Activated CD8-positive, alpha-beta memory T cell treated with anti-CD3 and anti-CD28 coated beads, Interleukin-2, amount 50 U/mL, for 24 hours (primary cell): ENCODE data around the gene CRTC3.
"Not testable (repeated sequence)": the region's sequence is repeated elsewhere in the genome, so short reads cannot be mapped to it uniquely, and the experiment has no call there.

Experiments used
- DNase-seq: peaks from one replicate; pipeline ENCODE4 v3.0.0-alpha.2; 2020; ENCODE audit errors: extremely low read depth

CRTC3 gene

DNA sequence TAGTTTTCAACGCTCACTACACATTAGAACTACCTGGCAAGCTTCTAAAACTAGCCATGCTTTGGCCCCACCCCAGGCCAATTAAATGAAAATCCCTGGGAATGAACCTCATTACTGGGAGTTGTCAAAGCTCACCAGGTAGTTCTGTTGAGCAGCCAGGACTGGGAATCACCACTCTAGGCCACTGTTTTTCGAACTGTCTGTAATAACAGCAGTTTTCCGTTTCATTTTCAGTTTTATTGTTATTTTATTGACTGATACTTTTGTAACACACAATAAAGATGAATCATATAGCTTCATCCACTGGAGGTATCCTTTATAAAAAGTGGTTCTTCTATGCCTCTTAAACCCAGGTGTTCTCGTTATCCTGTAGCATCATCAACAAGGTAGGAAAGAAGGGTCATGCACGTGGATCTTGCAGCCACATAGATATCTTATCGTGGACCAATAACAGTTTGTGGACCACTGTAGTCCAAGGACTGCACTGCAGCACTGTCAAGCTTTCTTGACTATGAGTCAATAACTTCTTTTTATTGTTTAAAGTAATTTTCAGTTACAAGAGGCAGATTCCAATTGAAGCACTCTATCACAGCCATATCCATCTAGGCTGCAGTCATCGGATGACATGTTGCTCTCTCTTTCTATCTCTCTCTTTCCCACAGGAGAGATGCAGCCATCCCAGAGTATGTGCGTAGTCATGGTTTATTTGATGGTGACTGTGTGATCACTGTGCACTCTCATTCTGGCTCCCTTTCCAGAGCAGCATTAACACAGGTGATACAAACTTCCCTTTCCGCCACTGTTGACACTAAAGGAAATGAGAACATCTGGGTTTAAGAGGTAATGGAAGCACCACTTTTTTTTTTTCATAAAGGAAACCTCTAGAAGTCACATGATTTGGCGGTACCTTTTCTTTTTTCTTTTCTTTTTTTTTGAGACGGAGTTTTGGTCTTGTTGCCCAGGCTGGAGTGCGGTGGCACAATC lies 148.4 kb downstream of the CRTC3 start:
- DNase-seq, result no peak

DNA sequence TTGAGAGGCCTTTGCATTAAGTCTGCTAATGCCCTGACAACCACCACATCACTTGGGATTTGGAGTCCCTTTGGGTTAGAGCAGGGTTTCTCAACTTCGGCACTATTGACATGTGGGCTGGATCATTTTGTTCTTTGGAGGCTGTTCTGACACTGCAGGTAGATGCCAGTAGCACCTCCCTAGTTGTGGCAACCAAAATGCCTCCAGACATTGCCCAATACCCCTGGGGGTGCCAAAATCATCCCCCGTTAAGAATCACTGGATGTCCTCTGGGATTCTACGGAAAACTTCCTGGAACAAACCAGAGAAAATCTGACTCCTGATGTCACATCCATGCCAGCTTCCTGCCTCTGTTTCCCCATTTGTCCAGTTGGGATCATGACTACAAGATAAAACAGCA lies 150.2 kb downstream of the CRTC3 start:
- no peak for DNase-seq

DNA sequence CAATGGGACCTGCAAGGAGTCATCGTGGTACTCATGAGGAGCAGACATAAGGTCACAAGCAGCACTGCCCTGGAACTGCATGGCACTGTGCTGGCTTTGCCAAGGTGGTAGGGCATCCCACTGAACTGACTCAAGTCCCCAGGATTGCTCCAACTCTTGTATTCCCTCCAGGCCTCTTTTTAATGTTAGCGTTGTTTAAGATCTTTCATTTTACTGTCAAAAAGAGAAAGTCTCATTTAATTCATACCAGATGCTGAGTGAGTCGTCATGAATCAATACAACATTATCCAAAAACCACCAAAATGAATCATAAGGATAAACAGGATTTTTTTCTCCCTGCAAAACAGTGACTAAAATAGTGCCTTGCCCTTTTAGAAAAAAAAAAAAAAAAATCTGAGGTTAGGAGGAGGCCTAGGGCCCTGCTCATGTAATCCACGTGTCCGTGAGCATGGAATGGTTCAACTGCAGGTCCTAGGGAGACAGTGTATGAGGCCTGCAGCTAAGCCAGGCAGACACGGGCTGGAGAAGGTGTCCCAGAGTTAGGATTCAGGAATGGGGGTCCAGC lies 150.7 kb downstream of the CRTC3 start:
- DNase-seq, result no peak

DNA sequence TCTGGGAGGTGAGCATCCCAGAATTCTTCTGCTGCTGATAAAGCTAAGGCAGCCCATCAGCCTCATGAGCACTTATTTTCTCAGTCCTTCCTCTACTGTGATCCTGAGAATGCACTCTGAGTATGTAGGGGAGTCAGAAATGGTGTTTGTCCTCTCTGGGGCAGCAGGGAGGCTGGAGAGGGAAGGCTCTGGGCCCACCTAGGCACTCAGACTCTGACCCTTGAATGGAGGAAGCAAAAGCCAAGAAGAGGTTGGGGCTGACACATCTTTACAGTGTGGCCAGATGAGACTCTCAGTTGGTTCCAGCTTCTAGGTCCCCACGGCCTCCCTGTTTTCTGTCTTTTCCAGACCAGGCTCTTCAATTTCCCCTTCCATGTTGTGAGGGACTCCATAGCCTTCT lies 151.3 kb downstream of the CRTC3 start:
- no peak for DNase-seq

DNA sequence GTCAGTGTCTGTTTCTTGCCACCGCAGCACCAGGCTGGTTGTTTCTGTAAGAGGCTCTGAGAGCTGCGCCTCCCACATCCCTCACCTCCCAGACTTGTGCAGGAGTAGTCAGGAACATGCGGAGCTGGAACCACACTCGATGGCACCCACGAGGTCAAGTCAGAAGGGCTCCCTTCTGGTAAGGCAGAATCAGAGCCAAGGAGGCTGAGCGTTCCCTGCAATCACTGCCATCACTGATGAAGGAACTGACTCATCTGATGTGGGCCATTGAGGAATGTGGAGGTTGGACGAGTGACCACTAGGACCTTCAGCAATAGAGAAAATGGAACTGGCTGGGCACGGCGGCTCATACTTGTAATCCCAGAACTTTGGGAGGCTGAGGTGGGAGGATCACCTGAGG lies 151.8 kb downstream of the CRTC3 start:
- no peak for DNase-seq

GRCh38 chr15:90683371-90683770 lies 153.6 kb downstream of the CRTC3 start:
- no peak for DNase-seq

- no peak for DNase-seq
Observed at GRCh38 chr15:90683876-90684275, 154.2 kb downstream of the CRTC3 start.

DNA sequence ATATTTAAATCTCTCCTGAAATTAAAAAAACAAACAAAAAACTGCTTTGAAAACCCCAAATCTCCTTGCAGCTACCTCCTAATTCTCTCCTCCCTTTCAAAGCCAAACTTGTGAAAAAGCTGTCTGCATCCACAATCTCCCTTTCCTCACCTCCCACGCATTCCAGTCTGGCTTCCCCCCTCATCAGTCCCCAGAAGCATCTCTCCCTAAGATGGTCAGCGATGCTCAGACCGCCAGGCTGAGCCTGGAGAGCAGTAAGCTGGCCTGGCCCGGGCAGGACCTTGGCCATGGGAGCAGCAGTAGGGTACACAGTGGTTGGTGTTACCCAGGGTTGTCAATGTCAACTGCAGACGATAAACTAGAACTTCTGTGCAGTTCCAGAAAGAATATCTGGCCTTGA lies 154.6 kb downstream of the CRTC3 start:
- DNase-seq, result no peak

GRCh38 chr15:90685591-90686434 lies 156.1 kb downstream of the CRTC3 start:
- no peak for DNase-seq

DNA sequence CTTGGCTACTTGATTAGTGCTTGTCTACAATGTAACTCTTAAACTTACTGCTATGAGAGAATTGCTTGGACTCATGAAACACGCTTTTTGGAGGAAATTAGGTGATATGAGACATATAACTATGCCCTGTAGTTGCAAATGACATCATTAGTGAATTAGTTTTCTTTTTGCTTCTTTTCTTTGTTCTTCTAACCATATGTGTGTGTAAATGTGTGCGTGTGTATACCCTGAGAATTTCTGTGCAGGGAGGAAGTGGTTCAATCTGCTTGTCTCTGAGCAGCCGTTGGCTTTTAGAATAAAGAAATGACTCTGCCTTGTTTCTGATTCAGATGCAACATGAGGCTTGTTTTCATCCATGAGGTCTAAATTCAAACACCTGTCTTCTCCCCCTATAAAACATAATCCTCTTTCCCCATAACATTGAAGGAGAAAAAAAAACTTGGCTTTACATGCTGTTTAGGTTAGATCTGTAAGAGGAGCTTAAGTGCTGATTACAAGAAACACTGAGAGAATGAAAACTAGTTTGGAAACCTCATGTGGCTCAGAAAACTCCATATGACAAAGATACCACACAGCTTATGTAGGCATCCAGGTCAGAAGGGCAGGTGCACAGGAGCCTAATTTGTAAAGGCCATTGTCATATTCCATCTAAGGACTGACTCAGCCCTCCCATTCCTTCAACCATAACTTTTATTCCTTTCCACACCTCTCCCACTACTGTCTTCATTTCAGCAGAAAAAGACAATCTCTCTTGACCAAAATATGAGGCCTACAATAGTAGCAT lies 156.9 kb downstream of the CRTC3 start:
- no peak for DNase-seq

DNA sequence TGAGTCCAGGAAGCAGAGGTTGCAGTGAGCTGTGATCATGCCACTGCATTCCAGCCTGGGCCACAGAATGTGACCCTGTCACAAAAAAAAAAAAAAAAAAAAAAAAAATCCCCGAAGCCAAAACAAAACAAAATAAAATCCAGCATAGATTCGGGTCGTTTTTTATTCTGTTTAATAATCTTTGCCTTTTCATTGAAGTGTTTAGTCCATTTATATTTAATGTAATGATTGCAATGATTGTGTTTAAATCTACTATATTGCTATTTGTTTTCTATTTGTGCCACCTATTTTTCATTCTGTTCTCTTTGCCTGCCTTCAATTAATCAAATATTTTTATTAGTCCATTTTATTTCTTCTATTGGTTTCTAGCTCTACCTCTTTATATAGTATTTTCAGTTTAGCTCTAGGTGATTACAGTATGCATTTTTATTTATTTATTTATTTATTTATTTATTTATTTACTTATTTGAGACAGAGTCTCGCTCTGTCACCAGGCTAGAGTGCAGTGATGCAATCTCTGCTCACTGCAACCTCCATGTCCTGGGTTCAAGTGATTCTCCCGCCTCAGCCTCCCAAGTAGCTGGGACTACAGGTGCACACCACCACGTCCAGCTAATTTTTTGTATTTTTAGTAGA lies 159.7 kb downstream of the CRTC3 start:
- DNase-seq, result not testable (repeated sequence)

DNA sequence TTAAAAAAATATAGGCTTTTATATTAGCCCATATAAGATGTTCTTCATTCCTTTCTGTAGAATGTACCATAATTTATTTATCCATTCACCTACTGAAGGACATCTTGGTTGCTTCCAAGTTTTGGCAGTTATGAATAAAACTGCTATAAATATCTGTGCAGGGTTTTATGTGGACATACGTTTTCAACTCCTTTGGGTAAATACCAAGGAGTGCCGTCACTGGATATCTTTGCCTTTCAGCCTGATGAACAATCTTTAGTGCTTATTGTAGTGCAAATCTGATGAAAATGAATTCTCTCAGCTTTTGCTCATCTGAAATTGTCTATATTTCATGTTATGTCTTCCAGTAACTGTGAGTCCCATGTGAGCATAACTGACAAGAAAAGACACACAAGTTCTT lies 160.9 kb downstream of the CRTC3 start:
- no peak for DNase-seq

- DNase-seq, result no peak
Observed at GRCh38 chr15:90691369-90691768, 161.6 kb downstream of the CRTC3 start.

- no peak for DNase-seq
Observed at GRCh38 chr15:90691982-90692773, 162.5 kb downstream of the CRTC3 start.
